Measurements from ENCODE around the gene ALPL.

ALPL gene

GRCh38 chr1:21604208-21604957 lies 95.2 kb downstream of the ALPL start:
- no peak for DNase-seq

GRCh38 chr1:21605012-21605715 lies 95.9 kb downstream of the ALPL start:
- no peak for DNase-seq

- DNase-seq, result no peak
Measured at GRCh38 chr1:21605964-21606705, 96.9 kb downstream of the ALPL start.

- DNase-seq, result peak; percentile 35
Measured at GRCh38 chr1:21607549-21608529, 98.6 kb downstream of the ALPL start.

GRCh38 chr1:21608798-21609197 lies 99.6 kb downstream of the ALPL start:
- DNase-seq, result no peak

- no peak for DNase-seq
Measured at GRCh38 chr1:21610027-21610426, 100.8 kb downstream of the ALPL start.

- DNase-seq, result no peak
Measured at GRCh38 chr1:21610989-21611785, 102.0 kb downstream of the ALPL start.

GRCh38 chr1:21612057-21612456 lies 102.8 kb downstream of the ALPL start:
- no peak for DNase-seq

GRCh38 chr1:21613072-21613867 lies 104.0 kb downstream of the ALPL start:
- DNase-seq, result no peak

- no peak for DNase-seq
Measured at GRCh38 chr1:21614419-21615115, 105.3 kb downstream of the ALPL start.

GRCh38 chr1:21616372-21616771 lies 107.1 kb downstream of the ALPL start:
- DNase-seq, result no peak

- DNase-seq, result no peak
Measured at GRCh38 chr1:21617126-21617738, 108.0 kb downstream of the ALPL start.

GRCh38 chr1:21618059-21618458 lies 108.8 kb downstream of the ALPL start:
- no peak for DNase-seq

- no peak for DNase-seq
Measured at GRCh38 chr1:21618561-21619374, 109.5 kb downstream of the ALPL start.

GRCh38 chr1:21619375-21619947 lies 110.2 kb downstream of the ALPL start:
- DNase-seq, result no peak

- DNase-seq, result no peak
Measured at GRCh38 chr1:21620011-21620410, 110.8 kb downstream of the ALPL start.

- DNase-seq, result no peak
Measured at GRCh38 chr1:21620496-21620895, 111.3 kb downstream of the ALPL start.

- no peak for DNase-seq
Measured at GRCh38 chr1:21621051-21621450, 111.8 kb downstream of the ALPL start.

Measured in CD4-positive, alpha-beta T cell treated with Interleukin-17A for 1 hour (primary cell).